SKM-1 (cell line): Measurements from ENCODE around the gene COL4A1.

Experiments used
- DNase-seq: peaks from one replicate; lab custom pipeline; 2025; ENCODE audit not compliant: unreplicated experiment; lab: John Stamatoyannopoulos, UW

Gene COL4A1

DNA sequence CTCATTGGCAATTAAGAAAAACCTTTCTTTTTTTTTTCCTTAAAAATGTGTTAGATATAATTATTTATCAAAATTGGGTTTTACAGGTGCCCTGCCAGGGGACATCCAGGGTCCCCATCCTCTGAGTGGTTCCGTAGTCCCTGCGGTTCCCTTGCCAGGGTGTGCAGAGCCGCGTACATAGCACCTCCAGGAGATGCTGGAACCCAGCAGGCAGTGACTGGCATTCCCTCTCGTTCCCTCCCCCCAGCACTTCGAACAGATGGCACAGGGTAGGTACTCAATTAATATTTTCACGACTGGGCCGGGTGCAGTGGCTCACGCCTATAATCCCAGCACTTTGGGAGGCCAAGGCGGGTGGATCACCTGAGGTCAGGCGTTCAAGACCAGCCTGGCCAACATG is 82.0 kb downstream of the COL4A1 start:
- DNase-seq = no peak

DNA sequence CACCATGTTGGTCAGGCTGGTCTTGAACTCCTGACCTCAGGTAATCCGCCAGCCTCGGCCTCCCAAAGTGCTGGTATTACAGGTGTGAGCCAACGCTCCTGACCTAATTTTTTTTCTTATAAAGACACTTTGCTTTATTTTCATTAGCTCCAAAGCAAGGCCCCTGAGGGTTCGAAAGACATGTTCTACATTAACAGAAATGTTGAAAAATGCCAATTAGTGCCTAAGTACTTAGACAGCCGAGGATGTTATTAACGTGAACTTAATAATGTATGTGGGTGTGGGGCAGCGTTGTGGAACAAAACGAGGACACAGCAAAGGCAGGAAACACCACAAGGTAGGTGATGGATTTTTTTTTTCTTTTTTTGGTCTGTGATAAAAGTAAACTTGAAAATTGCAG is 82.4 kb downstream of the COL4A1 start:
- DNase-seq = no peak

DNA sequence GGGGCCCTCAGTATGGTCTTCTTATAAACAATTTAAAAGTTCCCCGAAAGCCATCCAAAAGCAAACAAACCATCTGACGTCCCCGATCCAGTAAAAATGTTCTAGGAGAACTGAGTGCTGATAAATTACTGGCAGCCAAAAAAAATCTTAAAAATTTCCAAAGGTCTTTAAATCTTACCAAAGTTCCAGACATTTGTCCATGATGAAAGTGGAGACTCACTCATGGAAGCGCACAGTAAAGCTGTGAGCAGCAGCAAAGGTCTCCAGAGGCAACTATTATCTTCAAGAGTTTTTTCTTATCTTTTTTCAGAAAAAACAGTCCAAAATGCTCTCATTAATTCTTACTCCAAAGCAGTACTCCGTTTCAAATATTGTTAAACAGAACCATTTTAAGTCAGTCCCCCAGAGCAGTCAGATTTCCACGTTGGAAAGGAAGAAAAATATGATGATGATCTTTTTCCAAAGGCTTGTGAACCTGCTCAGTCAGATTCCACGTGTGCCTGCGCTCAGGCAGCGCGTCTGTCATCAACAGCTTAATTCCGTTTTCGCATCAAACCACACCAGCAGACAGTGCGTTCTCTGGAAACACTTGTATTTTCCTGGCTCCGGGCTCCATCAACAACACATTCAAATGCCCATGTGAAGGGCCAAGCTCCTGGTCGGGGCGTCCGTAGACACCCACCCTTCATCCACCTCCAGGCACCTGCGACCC is 85.4 kb downstream of the COL4A1 start:
- no peak for DNase-seq

DNA sequence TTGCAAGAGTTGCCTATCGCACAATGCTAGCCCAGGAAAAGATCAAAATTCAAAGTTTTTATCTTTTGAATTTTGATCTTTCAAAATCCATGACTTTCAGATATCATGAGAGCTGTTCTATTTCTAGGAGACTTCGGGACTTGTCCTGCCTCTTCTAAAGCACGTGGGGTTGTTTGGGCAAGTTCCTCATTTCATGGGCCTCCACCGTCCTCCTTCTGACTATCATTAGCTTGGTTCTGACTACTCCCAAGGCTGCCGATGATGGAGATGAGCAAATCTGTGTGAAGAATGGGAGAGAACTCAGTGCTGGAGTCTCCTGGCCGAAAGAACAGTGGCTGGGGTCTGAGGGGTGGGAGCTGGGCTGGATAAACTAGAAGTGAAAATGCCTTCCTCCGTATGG is 86.5 kb downstream of the COL4A1 start:
- DNase-seq = no peak

DNA sequence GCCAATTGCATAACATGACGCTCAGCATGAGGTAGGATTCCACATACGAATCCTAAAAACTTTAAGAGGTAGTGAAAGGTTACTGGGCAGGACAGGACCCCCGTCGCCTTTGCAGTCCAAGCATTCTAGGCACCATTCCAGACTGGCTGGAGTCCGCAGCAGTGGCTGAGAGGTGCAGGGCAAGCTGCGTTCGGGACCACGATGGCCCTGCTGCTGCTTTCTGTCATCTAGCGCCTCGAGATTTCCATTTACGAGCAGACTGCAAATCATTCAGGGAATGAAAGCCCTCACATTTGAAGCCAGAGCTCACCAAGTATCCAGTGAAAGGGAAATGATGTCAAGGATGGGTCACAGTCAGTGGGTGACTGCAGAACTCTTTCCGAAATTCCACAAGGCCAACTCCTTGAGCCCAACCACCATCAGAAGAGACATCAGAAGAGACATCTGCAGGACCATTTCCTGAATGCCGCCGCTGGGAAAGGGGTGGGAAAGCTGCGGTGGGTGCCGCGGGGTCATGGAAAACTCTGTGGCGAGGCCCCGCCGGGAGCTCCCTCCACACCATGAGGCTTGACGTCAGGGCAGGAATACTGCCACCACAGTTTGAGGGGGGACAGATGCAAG is 88.3 kb downstream of the COL4A1 start:
- no peak for DNase-seq

DNA sequence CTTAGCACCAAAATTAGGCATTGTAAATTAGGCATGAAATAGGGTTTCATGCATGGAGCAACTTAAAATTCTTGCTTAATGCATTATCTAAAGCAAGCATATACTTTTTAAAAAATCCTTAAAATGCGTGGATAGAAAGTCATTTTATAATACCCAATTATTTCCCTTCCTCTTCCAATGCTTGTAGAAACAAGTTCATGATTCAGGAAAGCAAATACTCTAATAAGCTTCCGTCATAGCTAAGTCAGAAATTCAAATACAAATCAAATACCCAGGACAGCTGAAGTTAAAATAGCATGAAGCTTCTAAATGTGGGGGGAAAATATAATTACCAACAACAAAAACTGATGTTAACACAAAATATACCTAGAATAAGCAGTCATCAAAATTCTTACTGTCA is 89.1 kb downstream of the COL4A1 start:
- no peak for DNase-seq

DNA sequence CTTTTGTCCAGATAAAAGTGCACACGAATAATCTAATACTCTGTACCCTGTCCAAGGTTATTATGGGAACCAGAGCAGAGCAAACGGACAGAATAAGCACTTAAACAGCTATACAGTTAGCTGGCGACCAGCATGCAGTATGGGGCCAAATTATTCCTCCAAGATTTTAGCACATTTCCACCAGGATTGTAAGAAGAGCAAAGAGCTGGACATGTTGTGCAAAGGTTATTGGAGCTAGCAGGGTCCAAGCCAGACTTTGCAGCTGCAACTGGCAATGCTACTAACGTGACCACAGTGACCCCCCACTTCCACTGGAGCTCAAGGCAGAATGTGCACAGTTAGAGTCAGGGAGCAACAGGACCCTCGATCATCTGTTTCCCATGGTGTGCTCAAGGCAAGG is 89.9 kb downstream of the COL4A1 start:
- no peak for DNase-seq

DNA sequence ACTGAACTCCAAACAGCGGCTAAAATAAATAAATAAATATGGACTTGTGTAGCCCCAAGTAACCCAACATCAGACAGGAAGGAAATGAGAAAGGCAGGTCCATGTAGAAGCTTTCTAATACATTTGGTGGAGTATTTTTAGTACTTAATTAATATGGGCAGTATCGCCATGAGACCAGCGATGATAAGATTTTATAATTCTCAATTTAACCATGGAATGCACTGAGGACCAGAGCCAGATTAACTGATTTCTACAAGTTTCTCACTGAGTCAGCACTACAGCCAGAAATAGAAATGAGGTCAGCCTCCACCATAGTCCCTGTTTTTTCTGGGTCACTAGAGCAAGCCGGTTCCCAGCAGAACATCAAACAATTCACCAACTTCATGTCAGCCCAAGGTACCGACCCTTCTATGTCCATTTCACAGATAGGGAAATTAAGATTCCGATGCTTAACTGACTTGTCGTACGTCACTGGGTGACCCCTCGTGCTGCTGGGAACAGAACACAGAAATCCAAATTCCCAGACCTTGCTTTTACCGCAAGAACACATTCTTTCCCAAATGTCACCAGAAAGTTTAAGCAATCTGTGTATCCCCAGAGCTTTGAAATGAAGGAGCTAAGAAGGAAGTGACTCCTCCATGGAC is 90.4 kb downstream of the COL4A1 start:
- no peak for DNase-seq

DNA sequence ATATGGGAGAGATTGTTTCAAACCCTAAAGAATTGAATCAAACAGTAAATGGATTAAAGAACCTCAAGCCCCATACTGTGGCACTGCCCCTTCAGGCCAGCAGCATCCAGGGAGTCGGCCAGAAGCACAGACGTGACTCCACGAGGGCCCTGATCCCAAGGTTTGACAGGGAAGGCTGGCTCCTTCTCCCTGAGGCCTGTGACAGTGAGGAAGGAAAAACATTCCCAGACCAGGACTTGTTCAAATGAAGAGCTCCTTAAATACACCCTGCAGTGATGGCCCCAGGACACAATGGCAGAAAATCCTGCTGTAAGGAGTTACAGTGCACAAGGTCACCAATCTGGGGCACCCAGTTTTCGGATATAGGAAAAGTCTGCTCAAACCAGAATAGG is 91.0 kb downstream of the COL4A1 start:
- DNase-seq = no peak

DNA sequence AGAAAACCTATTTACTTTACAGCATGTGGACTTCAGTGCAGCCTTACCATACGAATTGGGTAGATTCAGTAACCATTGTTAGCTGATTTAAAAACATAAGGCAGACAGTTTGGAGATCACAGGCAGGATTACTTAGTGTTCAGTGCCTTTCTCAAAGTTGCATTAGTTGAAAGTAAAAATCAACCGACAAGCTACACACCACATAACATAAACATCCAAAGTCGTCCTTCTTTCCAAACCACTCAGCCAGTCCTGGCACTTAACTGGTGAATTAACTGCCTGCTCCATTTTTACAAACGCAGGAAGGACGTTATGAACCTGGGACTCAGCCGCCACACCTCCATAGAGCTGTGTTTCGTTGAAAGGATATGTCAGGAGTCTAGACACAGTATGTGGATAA is 91.4 kb downstream of the COL4A1 start:
- DNase-seq = no peak

DNA sequence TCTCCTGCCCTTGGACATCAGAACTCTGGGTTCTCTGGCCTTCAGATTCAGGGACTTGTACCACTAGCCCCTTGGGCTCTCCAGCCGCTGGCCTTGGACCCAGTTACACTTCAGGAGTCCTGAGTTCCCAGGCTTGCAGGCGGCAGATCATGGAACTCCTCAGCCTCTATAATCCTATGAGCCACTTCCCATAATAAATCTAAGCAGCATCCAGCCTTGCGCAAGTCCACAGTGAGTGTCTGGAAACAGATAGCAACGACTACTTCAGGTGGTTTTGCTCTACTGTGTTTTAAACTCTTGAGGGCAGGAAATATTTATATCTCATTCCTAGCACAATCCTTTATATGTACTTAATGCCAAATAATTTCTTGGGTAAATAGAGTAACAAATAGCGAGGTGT is 92.3 kb downstream of the COL4A1 start:
- DNase-seq = no peak

DNA sequence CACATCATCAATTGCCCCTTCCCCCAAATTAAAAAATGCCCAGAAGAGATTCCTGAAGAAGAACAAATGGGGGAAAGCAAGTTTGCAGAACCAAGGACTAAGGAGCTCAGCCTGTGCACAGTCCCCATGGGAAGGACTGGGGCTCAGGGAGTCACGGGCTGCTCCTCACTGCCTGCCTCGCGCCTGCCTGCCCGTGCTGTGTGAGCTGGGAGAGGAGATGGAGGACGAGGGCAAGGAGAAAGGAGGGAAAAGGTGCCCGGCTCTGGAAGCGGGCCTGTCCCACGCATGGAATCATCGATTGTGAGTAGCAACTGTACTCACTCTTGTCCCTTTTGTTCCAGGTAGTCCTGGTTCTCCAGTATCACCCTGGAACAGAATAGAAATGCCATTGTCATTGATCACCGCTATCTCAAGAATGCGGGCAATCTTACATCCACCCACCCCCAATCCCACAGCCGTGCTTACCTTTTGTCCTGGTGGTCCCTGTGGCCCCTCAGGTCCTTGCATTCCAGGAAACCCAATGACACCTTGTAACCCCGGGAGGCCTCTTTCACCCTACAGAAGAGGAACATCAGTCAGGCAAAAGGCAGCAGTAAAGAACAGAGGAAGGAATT is 93.4 kb downstream of the COL4A1 start:
- no peak for DNase-seq

DNA sequence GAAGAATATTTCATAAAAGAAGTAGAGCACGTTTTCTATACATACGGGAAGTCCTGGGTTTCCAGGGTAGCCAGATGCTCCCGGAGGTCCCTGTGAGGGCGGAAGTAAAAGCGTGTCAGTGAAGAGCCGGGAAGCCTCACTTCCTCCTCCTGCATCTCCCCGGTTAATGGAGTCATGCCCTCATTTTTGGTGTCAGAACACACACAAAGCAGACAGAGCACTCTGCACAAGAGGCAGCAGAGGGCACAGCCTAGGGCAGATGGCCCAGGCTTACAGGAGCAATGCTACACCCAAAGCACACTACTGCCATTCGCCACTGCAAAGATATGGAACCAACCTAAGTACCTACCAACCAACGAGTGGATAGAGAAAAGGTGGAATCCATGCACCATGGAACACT is 94.4 kb downstream of the COL4A1 start:
- DNase-seq = no peak

DNA sequence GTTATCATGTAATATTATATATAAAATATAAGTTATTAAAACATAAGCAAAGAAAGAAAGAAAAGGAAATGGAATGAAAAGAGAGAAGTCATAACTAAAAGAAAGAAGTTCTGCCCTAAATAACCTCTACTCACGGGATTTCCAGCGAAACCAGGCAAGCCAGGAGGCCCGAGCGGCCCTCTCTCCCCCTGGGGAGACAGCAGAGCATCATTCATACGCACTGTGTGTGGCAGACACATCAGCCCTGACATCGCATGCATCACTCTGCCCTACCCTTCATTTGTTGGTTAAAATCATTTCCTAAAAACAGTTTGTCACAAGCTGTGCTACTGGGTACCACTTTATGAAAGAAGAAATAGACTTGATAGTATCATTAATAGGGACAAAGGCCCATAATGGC is 95.2 kb downstream of the COL4A1 start:
- DNase-seq = no peak

DNA sequence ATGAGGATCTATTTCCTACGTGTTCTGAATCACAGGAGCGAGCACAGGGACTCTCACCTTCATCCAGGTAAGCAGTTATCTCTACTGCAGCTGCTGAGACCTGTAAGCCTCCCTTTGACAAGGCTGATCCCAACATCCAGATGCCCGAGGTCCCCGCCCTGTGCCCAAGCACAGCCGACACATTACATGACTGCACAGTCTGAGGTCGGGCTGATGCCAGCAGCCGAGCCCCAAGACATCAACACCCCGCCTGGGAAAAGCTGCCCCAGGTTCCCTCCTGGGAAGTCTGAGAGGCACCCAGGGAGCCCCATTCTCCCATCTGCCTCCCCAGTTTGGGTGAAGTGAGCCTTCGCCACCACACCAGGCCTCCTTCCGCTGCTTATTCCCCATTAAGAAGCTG is 95.9 kb downstream of the COL4A1 start:
- no peak for DNase-seq

DNA sequence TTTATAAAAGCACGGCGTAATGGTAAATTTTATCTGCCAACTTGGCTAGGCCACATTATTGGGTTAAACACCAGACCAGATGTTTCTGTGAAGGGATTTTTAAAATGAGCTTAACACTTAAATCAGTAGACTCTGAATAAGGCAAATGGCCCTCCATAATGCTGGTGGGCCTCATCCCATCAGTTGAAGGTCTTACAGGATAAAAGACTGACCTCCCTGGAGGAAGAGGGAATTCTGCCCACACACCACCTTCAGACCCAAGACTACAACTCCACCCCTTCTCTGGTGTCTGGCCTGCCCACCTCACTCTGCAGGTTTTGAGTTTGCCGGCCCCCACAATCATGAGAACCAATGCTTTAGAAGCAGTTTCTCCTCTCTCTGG is 96.4 kb downstream of the COL4A1 start:
- no peak for DNase-seq

DNA sequence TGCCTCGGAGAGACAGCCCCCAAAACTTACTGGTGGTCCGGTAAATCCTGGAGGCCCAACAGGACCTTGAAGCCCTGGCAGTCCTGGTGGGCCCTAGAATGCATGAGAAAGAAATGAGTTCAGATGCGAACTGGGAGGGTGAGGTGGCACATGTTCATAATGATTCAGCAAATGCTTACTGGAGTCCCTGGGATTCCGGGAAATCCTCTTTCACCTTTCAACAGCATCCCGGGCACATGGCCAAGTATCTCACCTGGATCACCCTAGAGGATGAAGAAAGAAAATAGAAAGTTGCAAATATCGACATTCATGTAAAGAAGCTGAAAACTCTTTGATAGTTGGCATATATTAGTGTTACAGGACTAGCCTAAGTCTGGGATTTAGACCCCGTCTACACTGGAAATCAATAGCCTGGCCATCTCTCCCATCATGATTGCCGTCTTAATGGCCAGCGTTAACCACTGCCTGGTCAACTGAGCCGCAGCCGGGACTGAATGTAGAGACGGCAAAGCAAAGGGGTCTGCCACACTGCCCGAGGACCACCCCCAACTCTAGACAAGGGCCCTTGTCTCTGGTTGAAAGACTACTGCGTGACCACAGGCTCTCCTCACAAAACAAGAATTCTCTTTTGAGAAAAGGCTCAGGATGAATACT is 96.9 kb downstream of the COL4A1 start:
- no peak for DNase-seq

DNA sequence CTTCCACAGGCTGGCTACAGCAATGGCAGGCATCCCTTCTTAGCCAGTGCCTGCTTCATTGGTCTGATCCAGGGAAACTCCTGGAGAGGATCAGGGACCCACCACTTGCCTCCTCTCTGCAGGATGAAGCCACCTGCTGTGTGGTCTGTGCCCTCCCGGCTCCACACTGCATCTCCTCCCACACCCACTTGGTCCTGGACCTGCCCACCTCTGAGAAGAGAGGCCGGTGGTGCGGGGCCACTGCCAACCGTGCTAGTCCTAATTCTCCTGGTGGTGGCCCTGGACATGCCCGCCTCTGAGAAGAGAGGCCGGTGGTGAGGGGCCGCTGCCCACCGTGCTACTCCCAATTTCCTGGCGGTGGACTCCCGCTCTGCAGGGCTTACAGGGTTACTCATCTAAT is 98.8 kb downstream of the COL4A1 start:
- DNase-seq = no peak

DNA sequence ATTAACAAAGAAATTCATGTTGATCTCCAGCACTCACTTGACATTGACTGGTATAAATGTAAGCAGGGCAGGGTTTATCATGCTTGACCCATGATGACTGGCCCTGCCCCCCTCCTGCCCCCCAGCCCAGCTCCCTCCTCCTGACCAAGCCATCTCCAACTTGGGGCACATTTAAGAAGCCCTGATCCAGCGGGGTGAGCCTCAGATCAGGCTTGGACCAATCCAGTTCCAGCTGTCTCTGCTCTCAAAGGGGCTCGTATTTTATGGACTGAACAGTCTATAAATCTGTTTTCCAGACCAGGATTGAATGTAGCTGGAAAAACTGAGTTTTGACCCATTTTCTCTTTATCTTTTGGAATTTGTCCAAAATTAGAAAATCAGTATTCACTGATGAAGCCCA is 100.0 kb downstream of the COL4A1 start:
- DNase-seq = no peak

DNA sequence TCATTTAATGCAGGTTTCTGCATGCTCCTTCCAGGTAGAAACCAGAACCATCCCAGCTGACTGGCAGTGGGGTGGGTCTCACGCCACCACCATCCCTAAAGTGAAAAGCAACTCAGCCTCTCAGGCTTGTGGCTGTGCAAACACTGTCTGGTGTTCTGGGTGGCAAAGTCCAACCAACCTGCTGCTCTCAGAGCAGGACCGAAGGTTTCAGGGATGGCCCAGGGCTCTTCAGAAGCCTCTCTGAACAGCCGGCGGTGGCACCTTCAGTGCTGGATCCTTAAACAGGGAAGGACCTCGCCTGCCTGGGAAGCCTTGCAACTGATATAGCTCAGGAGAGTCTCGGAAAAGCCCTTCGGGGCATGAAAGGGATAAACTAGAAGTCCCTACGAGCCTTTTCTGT is 100.8 kb downstream of the COL4A1 start:
- DNase-seq = no peak

DNA sequence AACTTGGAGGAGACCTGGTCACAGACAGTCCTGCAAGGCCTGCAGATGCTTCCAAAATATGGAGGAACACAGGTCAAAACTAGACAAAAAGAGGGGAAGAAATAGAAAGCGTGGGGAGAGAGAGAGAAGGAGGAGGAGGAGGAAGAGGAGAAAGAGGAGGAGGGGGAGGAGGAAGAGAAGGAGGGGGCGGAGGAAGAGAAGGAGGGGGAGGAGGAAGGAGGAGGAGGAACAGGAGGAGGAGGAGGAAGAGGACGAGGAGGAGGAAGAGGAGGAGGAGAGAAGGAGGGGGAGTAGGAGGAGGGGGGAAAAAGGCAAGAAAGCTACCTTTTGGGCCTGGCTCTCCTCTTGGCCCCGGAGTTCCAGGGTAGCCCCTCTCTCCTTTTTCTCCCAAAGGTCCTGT is 105.8 kb downstream of the COL4A1 start:
- DNase-seq = no peak
